PFSK-1 (cell line): Measurements from ENCODE around the gene ROBO1.

Source experiments
- POLR2AphosphoS5 ChIP-seq: IDR thresholded peaks from 2 replicates; pipeline ENCODE4 v1.6.1; 2012; ENCODE audit warnings: low read depth, mild to moderate bottlenecking, control low read depth, low read length, moderate library complexity
- REST ChIP-seq, 2 experiments: IDR thresholded peaks; 2 replicates each; pipeline versions ENCODE4 v1.6.1 to v1.8.0; 2011 to 2012; ENCODE audit warnings: low read depth in 2 of 2, low read length in 2 of 2, control low read depth in 1 of 2, inconsistent platforms in 1 of 2, mild to moderate bottlenecking in 1 of 2, moderate library complexity in 1 of 2; ENCODE audit not compliant: insufficient read depth in 1 of 2
- SIN3A ChIP-seq: IDR thresholded peaks from 2 replicates; pipeline ENCODE4 v1.6.1; 2012; ENCODE audit warnings: mild to moderate bottlenecking, low read length, moderate library complexity, borderline replicate concordance; ENCODE audit not compliant: insufficient read depth
- TAF1 ChIP-seq: IDR thresholded peaks from 2 replicates; pipeline ENCODE4 v1.6.1; 2012; ENCODE audit warnings: low read length, control low read depth, borderline replicate concordance; ENCODE audit not compliant: insufficient read depth

- TF ChIP-seq REST (IDR thresholded peaks at IDR 0.05; ENCODE audit: insufficient read depth in 1 of 2, low read depth in 2 of 2, low read length in 2 of 2) (no peak), POLR2AphosphoS5 (no peak), TAF1 (no peak), SIN3A (no peak)
Measured at GRCh38 chr3:78738833-78739232, 1029.0 kb downstream of the ROBO1 start.
